Mesenchymal stem cell (in vitro differentiated cells and primary cell): ENCODE results near the gene WDR93.
"Not testable (repeated sequence)": the region's sequence is repeated elsewhere in the genome, so short reads cannot be mapped to it uniquely, and the experiment has no call there.

Experiments
- DNase-seq: peaks from one replicate; pipeline ENCODE4 v3.0.0-alpha.2; 2013
- H2AFZ ChIP-seq: one replicate; pipeline ENCODE4 v1.6.1; 2013; ENCODE audit warnings: low read depth, mild to moderate bottlenecking, control low read depth, inconsistent platforms, low read length, moderate library complexity
- H2AK5ac ChIP-seq: 2 replicates; pipeline ENCODE4 v1.6.1; 2013; ENCODE audit warnings: low read length, moderate library complexity, mild to moderate bottlenecking, inconsistent platforms; ENCODE audit not compliant: severe bottlenecking
- H2BK120ac ChIP-seq: one replicate; pipeline ENCODE4 v1.6.1; 2013; ENCODE audit warnings: low read depth, mild to moderate bottlenecking, inconsistent platforms, low read length, moderate library complexity
- H2BK12ac ChIP-seq, 2 experiments: one replicate each; pipeline ENCODE4 v1.6.1; 2013; ENCODE audit warnings: inconsistent platforms in 2 of 2, low read length in 2 of 2, mild to moderate bottlenecking in 2 of 2, moderate library complexity in 2 of 2, control low read depth in 1 of 2
- H2BK15ac ChIP-seq: one replicate; pipeline ENCODE4 v1.6.1; 2013; ENCODE audit warnings: mild to moderate bottlenecking, low read depth, inconsistent platforms; ENCODE audit not compliant: poor library complexity, severe bottlenecking
- H2BK5ac ChIP-seq: 2 replicates; pipeline ENCODE4 v1.6.1; 2013; ENCODE audit warnings: low read depth, mild to moderate bottlenecking, low read length, control low read depth, inconsistent platforms; ENCODE audit not compliant: poor library complexity, severe bottlenecking
- H3K14ac ChIP-seq, 2 experiments: one replicate each; pipeline ENCODE4 v1.6.1; 2013; ENCODE audit warnings: inconsistent platforms in 2 of 2, low read length in 2 of 2, control low read depth in 1 of 2, mild to moderate bottlenecking in 1 of 2, moderate library complexity in 1 of 2
- H3K18ac ChIP-seq, 2 experiments: one replicate each; pipeline ENCODE4 v1.6.1; 2013; ENCODE audit warnings: inconsistent platforms in 2 of 2, low read length in 2 of 2, control low read depth in 1 of 2, low read depth in 1 of 2, mild to moderate bottlenecking in 1 of 2
- H3K23ac ChIP-seq, 2 experiments: one replicate each; pipeline ENCODE4 v1.6.1; 2013; ENCODE audit warnings: inconsistent platforms in 2 of 2, low read length in 2 of 2, mild to moderate bottlenecking in 2 of 2, moderate library complexity in 2 of 2, control low read depth in 1 of 2
- H3K27ac ChIP-seq: 2 replicates; pipeline ENCODE4 v1.5.1; 2013; ENCODE audit warnings: mild to moderate bottlenecking, moderate library complexity, low read length, control low read depth, inconsistent platforms; ENCODE audit not compliant: poor library complexity, severe bottlenecking
- H3K27me3 ChIP-seq, 2 experiments: 2 replicates each; pipeline versions ENCODE4 v1.6.1 to v1.7.0; 2013; ENCODE audit warnings: low read length in 2 of 2, mild to moderate bottlenecking in 2 of 2, moderate library complexity in 2 of 2, control low read depth in 1 of 2, inconsistent platforms in 1 of 2; ENCODE audit not compliant: control insufficient read depth in 1 of 2, insufficient read depth in 1 of 2
- H3K36me3 ChIP-seq, 2 experiments: 2 replicates each; pipeline versions ENCODE4 v1.6.1 to v1.7.0; 2013; ENCODE audit warnings: low read length in 2 of 2, control low read depth in 1 of 2, inconsistent platforms in 1 of 2, low read depth in 1 of 2, mild to moderate bottlenecking in 1 of 2; ENCODE audit not compliant: insufficient read depth in 2 of 2, control insufficient read depth in 1 of 2
- H3K4ac ChIP-seq, 2 experiments: one replicate each; pipeline ENCODE4 v1.6.1; 2013; ENCODE audit warnings: inconsistent platforms in 2 of 2, low read length in 2 of 2, mild to moderate bottlenecking in 2 of 2, moderate library complexity in 2 of 2, control low read depth in 1 of 2, low read depth in 1 of 2
- H3K4me1 ChIP-seq: 2 replicates; pipeline ENCODE4 v1.6.1; 2013; ENCODE audit warnings: low read depth, low read length, control low read depth; ENCODE audit not compliant: control insufficient read depth, insufficient read depth
- H3K4me2 ChIP-seq: 2 replicates; pipeline ENCODE4 v1.6.1; 2013; ENCODE audit warnings: low read length, mild to moderate bottlenecking, inconsistent platforms; ENCODE audit not compliant: poor library complexity, severe bottlenecking
- H3K4me3 ChIP-seq, 2 experiments: 2 replicates each; pipeline versions ENCODE4 v1.5.1 to v1.7.0; 2013; ENCODE audit warnings: low read length in 2 of 2, mild to moderate bottlenecking in 2 of 2, control low read depth in 1 of 2, low read depth in 1 of 2; ENCODE audit not compliant: insufficient read depth in 1 of 2
- H3K79me1 ChIP-seq: replicated peaks from 2 replicates; pipeline ENCODE4 v1.6.1; 2013; ENCODE audit warnings: mild to moderate bottlenecking, control low read depth, low read length, inconsistent platforms; ENCODE audit not compliant: poor library complexity, severe bottlenecking
- H3K9ac ChIP-seq: 2 replicates; pipeline ENCODE4 v1.7.0; 2013; ENCODE audit warnings: mild to moderate bottlenecking, low read length, moderate library complexity
- H3K9me3 ChIP-seq: 2 replicates; pipeline ENCODE4 v1.7.0; 2013; ENCODE audit warnings: mild to moderate bottlenecking, low read length; ENCODE audit not compliant: control insufficient read depth
- H4K8ac ChIP-seq: one replicate; pipeline ENCODE4 v1.6.1; 2013; ENCODE audit warnings: inconsistent platforms, mild to moderate bottlenecking, low read length, moderate library complexity
- H4K91ac ChIP-seq: one replicate; pipeline ENCODE4 v1.6.1; 2013; ENCODE audit warnings: mild to moderate bottlenecking, low read length, inconsistent platforms
- WGBS: methylation state at CpG from one replicate; pipeline ENCODE4 v1.1.7; 2013; ENCODE audit warnings: mixed read lengths; 5-methylcytosine and 5-hydroxymethylcytosine counted together

Gene WDR93

GRCh38 chr15:89787944-89788343, 97.3 kb downstream of the WDR93 start:
- Histone ChIP-seq H3K9ac (no peak overlapping the region), H3K4me3 (no peak overlapping the region), H3K23ac (no peak overlapping the region), H4K91ac (no peak overlapping the region), H2BK12ac (no peak overlapping the region), H3K36me3 (peaks cover 36 to 83% of the 10 kb centered on the region in 2 experiments), H3K14ac (no peak overlapping the region), H3K4me2 (no peak overlapping the region), H3K27ac (no peak overlapping the region), H2BK5ac (no peak overlapping the region), H3K18ac (no peak overlapping the region), H4K8ac (no peak overlapping the region), H2AFZ (no peak overlapping the region), H3K4ac (no peak overlapping the region), H3K27me3 (no peaks in the 10 kb centered on the region), H2AK5ac (no peak overlapping the region), H3K9me3 (no peaks in the 10 kb centered on the region), H3K79me1 (no peaks in the 10 kb centered on the region), H2BK15ac (no peak overlapping the region), H2BK120ac (no peak overlapping the region), H3K4me1 (no peaks in the 10 kb centered on the region)
- DNase-seq: no peak
- WGBS: 97% methylated on average over 2 of the region's 3 CpGs

- H3K23ac ChIP-seq, H3K4me3 ChIP-seq, H3K27me3 ChIP-seq, H2AK5ac ChIP-seq, H3K79me1 ChIP-seq, H2BK12ac ChIP-seq, H2BK5ac ChIP-seq, H4K8ac ChIP-seq, DNase-seq, H3K14ac ChIP-seq, H3K4me1 ChIP-seq, H3K9me3 ChIP-seq, H2BK120ac ChIP-seq, H3K4ac ChIP-seq, H3K9ac ChIP-seq, H3K4me2 ChIP-seq, H2AFZ ChIP-seq, H3K27ac ChIP-seq, H3K18ac ChIP-seq, H2BK15ac ChIP-seq, H4K91ac ChIP-seq: not testable (repeated sequence)
- H3K36me3 ChIP-seq: peaks cover 36 to 90% of the 10 kb centered on the region in 2 experiments
- no CpG with 5 or more reads among the region's 4 CpGs for WGBS
These were observed 98.0 kb downstream of the WDR93 start for GRCh38 chr15:89788585-89788984.

- DNase-seq: no peak
- no peak overlapping the region for H2BK120ac ChIP-seq
- no peak overlapping the region for H3K23ac ChIP-seq
- no peak overlapping the region for H3K14ac ChIP-seq
- no peak overlapping the region for H3K27ac ChIP-seq
- 94% methylated on average over 10 of the region's 10 CpGs for WGBS
- H2BK5ac ChIP-seq: no peak overlapping the region
- no peak overlapping the region for H3K9ac ChIP-seq
- H3K4me1 ChIP-seq: peaks cover 4% of the 10 kb centered on the region
- peaks cover 26 to 91% of the 10 kb centered on the region in 2 experiments for H3K36me3 ChIP-seq
- no peaks in the 10 kb centered on the region for H3K9me3 ChIP-seq
- H4K91ac ChIP-seq: no peak overlapping the region
- H3K4ac ChIP-seq: no peak overlapping the region
- H3K4me3 ChIP-seq: no peak overlapping the region
- H2BK15ac ChIP-seq: no peak overlapping the region
- no peaks in the 10 kb centered on the region for H3K79me1 ChIP-seq
- no peak overlapping the region for H4K8ac ChIP-seq
- no peak overlapping the region for H2BK12ac ChIP-seq
- H3K27me3 ChIP-seq: no peaks in the 10 kb centered on the region
- H2AFZ ChIP-seq: no peak overlapping the region
- H2AK5ac ChIP-seq: no peak overlapping the region
- no peak overlapping the region for H3K4me2 ChIP-seq
- no peak overlapping the region for H3K18ac ChIP-seq
These were observed 99.6 kb downstream of the WDR93 start for GRCh38 chr15:89790206-89790605.

GRCh38 chr15:89790661-89791060, 100.0 kb downstream of the WDR93 start:
- no peaks in the 10 kb centered on the region for H3K27me3 ChIP-seq
- H2BK120ac ChIP-seq: no peak overlapping the region
- H2AK5ac ChIP-seq: no peak overlapping the region
- H3K9ac ChIP-seq: no peak overlapping the region
- H2BK12ac ChIP-seq: no peak overlapping the region
- no peak overlapping the region for H3K27ac ChIP-seq
- H3K18ac ChIP-seq: no peak overlapping the region
- H3K23ac ChIP-seq: no peak overlapping the region
- H3K4ac ChIP-seq: no peak overlapping the region
- H2AFZ ChIP-seq: no peak overlapping the region
- H3K4me1 ChIP-seq: peaks cover 4% of the 10 kb centered on the region
- no peaks in the 10 kb centered on the region for H3K79me1 ChIP-seq
- H3K4me2 ChIP-seq: no peak overlapping the region
- no peak for DNase-seq
- 93% methylated on average over 14 of the region's 16 CpGs for WGBS
- no peak overlapping the region for H3K4me3 ChIP-seq
- no peak overlapping the region for H4K91ac ChIP-seq
- no peak overlapping the region for H2BK15ac ChIP-seq
- peaks cover 26 to 91% of the 10 kb centered on the region in 2 experiments for H3K36me3 ChIP-seq
- no peak overlapping the region for H4K8ac ChIP-seq
- no peak overlapping the region for H2BK5ac ChIP-seq
- H3K9me3 ChIP-seq: no peaks in the 10 kb centered on the region
- H3K14ac ChIP-seq: no peak overlapping the region
